GM12873 (cell line): Measurements from ENCODE around the gene RAP1GAP2.

Source experiments
- CTCF ChIP-seq: IDR thresholded peaks from 2 replicates; pipeline ENCODE4 v1.5.1; 2012; ENCODE audit warnings: low read depth, mild to moderate bottlenecking, moderate library complexity, low read length, control low read depth; ENCODE audit not compliant: insufficient read depth; ENCODE audit errors: missing control alignments

The RAP1GAP2 gene

GRCh38 chr17:2837147-2837561, 40.9 kb downstream of the RAP1GAP2 start:
- TF ChIP-seq CTCF: peak; percentile 68

- TF ChIP-seq CTCF: no peak
Observed at GRCh38 chr17:2841606-2842005, 45.4 kb downstream of the RAP1GAP2 start.

GRCh38 chr17:2842464-2842863, 46.2 kb downstream of the RAP1GAP2 start:
- no peak for TF ChIP-seq CTCF

GRCh38 chr17:2844416-2844815, 48.2 kb downstream of the RAP1GAP2 start:
- no peak for TF ChIP-seq CTCF

GRCh38 chr17:2847381-2848333, 51.4 kb downstream of the RAP1GAP2 start:
- TF ChIP-seq CTCF: no peak

- no peak for TF ChIP-seq CTCF
Observed at GRCh38 chr17:2849327-2849670, 53.1 kb downstream of the RAP1GAP2 start.

- TF ChIP-seq CTCF: no peak
Observed at GRCh38 chr17:2850991-2851390, 54.8 kb downstream of the RAP1GAP2 start.
